Esophagus (tissue), 2 donors: ENCODE data around the gene RASAL2. TPM values are rescaled to one million over a fixed set of nuclear protein-coding genes. Genes with fewer than 3 reads are reported as not detected.

Experiments used
- H3K27ac ChIP-seq, 2 donors: one replicate each; pipeline ENCODE4 v1.5.1; 2013; ENCODE audit warnings: low read depth in 2 of 2, mild to moderate bottlenecking in 2 of 2, inconsistent platforms in 1 of 2, low read length in 1 of 2, moderate library complexity in 1 of 2
- H3K27me3 ChIP-seq, 2 donors: one replicate each; pipeline ENCODE4 v1.6.1; 2013; ENCODE audit warnings: low read length in 2 of 2, control low read depth in 1 of 2, mild to moderate bottlenecking in 1 of 2; ENCODE audit not compliant: insufficient read depth in 2 of 2, control insufficient read depth in 1 of 2
- H3K36me3 ChIP-seq, 2 donors: one replicate each; pipeline ENCODE4 v1.6.1; 2013; ENCODE audit warnings: low read length in 1 of 2; ENCODE audit not compliant: control insufficient read depth in 2 of 2, insufficient read depth in 2 of 2
- H3K4me1 ChIP-seq, 2 donors: one replicate each; pipeline ENCODE4 v1.6.1; 2013; ENCODE audit warnings: low read length in 1 of 2; ENCODE audit not compliant: control insufficient read depth in 2 of 2, insufficient read depth in 2 of 2
- H3K4me3 ChIP-seq, 2 donors: one replicate each; pipeline ENCODE4 v1.5.1; 2013; ENCODE audit warnings: low read length in 2 of 2, mild to moderate bottlenecking in 2 of 2, low read depth in 1 of 2, moderate library complexity in 1 of 2
- H3K9me3 ChIP-seq, 2 donors: one replicate each; pipeline ENCODE4 v1.6.1; 2013; ENCODE audit warnings: mild to moderate bottlenecking in 2 of 2, low read depth in 1 of 2, low read length in 1 of 2, moderate library complexity in 1 of 2; ENCODE audit not compliant: control insufficient read depth in 2 of 2, insufficient read depth in 1 of 2
- WGBS, 2 donors: extraction: QIAGEN DNeasy Blood & Tissue Kit; methylation state at CpG; one replicate each; pipeline ENCODE4 v1.1.7; 2013; 5-methylcytosine and 5-hydroxymethylcytosine counted together
- polyA plus RNA-seq, 2 donors: library from polyadenylated mRNA; stranded (reverse); fragments of 200-250 nt; gene quantifications; one replicate each; pipeline ENCODE4 v1.2.3, GENCODE V29; 2013
- donor health status: healthy with polysubstance abuse.
- donor health status: Bipolar disorder and iron deficiency.

The RASAL2 gene
- polyA plus RNA-seq: 10 to 100 TPM; 13.3 to 14.3 TPM

DNA sequence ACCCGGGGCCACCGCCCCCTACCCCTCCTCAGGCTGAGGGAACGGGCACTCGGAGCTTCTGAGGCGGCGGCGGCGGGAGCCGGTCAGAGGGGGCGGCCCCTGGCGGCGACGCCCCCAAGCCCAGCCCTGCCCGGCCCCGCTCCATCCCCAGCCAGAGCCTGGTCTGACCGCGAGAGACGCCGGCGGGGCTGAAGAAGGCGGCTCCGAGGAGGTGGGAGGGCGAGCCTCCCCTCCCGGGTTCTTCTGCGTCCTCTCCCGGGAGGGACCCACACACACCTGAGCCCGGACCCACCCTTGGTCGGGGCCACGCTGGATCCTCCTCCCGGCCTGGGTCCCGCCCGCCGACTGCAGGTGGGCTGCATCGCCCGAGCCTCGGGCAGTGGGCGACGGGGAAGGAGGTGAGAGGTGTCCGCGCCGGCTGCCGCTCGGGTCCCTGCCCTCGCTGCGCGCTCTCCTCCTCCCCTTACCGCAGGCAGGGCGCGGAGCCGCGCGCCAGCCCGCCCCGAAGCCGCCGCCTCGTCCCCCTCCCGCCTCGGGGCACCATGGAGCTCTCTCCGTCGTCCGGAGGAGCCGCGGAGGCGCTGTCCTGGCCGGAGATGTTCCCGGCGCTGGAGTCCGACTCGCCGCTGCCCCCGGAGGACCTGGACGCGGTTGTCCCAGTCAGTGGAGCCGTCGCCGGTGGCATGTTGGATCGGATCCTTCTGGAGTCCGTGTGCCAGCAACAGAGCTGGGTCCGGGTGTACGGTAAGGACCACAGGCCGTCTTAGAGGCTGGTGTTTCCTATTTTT lies at the start of gene RASAL2:
Gene RASAL2 (plus strand): TSS at position 154 of the 788 bp plus-strand sequence. CDS start 389 bp downstream, at position 543.
- Histone ChIP-seq H3K4me1 (no peaks in the 10 kb centered on the region), H3K27ac (peak within 1 kb of the TSS; percentile 83 to 88), H3K9me3 (no peaks in the 10 kb centered on the region), H3K27me3 (no peaks in the 10 kb centered on the region), H3K4me3 (peak within 1 kb of the TSS; percentile 93 to 95), H3K36me3 (no peaks in the 10 kb centered on the region)
- WGBS, 2 donors: 1% methylated on average over 54 to 82 of the region's 82 CpGs

DNA sequence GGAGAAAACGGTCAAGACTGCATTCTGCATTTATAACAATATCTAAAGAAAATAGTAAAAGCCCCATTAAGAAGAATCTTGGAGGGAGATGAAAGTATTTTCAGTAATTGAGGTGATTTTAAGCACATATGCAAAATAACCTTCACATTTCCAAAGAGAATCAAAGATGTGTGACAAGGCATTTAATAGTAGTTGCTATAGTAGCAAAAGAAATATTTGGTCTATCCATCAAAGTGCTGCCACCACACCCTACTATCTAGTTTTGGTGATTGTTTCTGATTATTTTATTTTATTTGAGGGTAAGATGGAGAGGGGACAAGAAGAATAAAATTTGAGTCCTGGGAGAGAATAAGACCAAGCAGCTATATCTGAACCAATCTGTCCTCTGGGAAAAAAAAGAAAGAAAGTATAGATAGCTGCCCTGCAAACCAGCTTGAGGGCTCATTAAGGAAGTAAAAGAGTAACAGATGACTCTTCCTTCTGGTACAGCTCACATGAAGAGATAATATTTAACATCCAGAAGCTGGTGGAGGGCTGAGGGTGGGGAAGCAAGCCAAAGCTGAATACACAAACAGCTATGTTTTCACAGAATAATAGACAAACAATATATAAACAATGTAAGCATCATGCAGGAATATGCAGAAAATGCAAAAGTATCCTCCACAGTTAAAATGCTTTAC lies 47.2 kb upstream of the RASAL2 start:
- Histone ChIP-seq H3K27ac (no peak overlapping the region), H3K4me3 (no peak overlapping the region), H3K9me3 (peaks cover 0 to 3% of the 10 kb centered on the region in 2 donors), H3K27me3 (no peaks in the 10 kb centered on the region), H3K36me3 (no peaks in the 10 kb centered on the region), H3K4me1 (no peaks in the 10 kb centered on the region)
- WGBS, 2 donors: 40 to 60% methylated on average over 1 of the region's 1 CpG

- no peaks in the 10 kb centered on the region for H3K4me1 ChIP-seq
- no peak overlapping the region for H3K27ac ChIP-seq
- 57 to 72% methylated on average over 2 of the region's 2 CpGs for WGBS, 2 donors
- no peak overlapping the region for H3K4me3 ChIP-seq
- no peaks in the 10 kb centered on the region for H3K36me3 ChIP-seq
- H3K27me3 ChIP-seq: no peaks in the 10 kb centered on the region
- peaks cover 0 to 3% of the 10 kb centered on the region in 2 donors for H3K9me3 ChIP-seq
These were observed 46.4 kb upstream of the RASAL2 start for GRCh38 chr1:178047403-178048093.

GRCh38 chr1:178048426-178048825 lies 45.5 kb upstream of the RASAL2 start:
- Histone ChIP-seq H3K4me1 (no peaks in the 10 kb centered on the region), H3K27me3 (no peaks in the 10 kb centered on the region), H3K27ac (peak overlapping the region in 1 of 2 donors; percentile 24), H3K36me3 (no peaks in the 10 kb centered on the region), H3K9me3 (peaks cover 0 to 3% of the 10 kb centered on the region in 2 donors), H3K4me3 (no peak overlapping the region)
- 55 to 71% methylated on average over 1 of the region's 1 CpG for WGBS, 2 donors

- Histone ChIP-seq H3K9me3 (peaks cover 0 to 3% of the 10 kb centered on the region in 2 donors), H3K36me3 (no peaks in the 10 kb centered on the region), H3K4me3 (no peak overlapping the region), H3K27ac (peak overlapping the region in 1 of 2 donors; percentile 24), H3K4me1 (no peaks in the 10 kb centered on the region), H3K27me3 (no peaks in the 10 kb centered on the region)
These were observed 45.0 kb upstream of the RASAL2 start for GRCh38 chr1:178048883-178049282.

GRCh38 chr1:178050084-178050483 lies 43.8 kb upstream of the RASAL2 start:
- WGBS, 2 donors: 87 to 90% methylated on average over 6 of the region's 6 CpGs
- H3K27me3 ChIP-seq: no peaks in the 10 kb centered on the region
- no peaks in the 10 kb centered on the region for H3K4me1 ChIP-seq

GRCh38 chr1:178051071-178051470 lies 42.8 kb upstream of the RASAL2 start:
- no peak overlapping the region for H3K4me3 ChIP-seq
- no peaks in the 10 kb centered on the region for H3K36me3 ChIP-seq
- H3K27ac ChIP-seq: no peak overlapping the region
- H3K4me1 ChIP-seq: no peaks in the 10 kb centered on the region
- WGBS, 2 donors: 56 to 59% methylated on average over 3 of the region's 3 CpGs
- no peaks in the 10 kb centered on the region for H3K9me3 ChIP-seq
- no peaks in the 10 kb centered on the region for H3K27me3 ChIP-seq

More at GRCh38 chr1:178050084-178050483, 43.8 kb upstream of the RASAL2 start:
- no peak overlapping the region for H3K27ac ChIP-seq
- H3K9me3 ChIP-seq: no peaks in the 10 kb centered on the region
- no peaks in the 10 kb centered on the region for H3K36me3 ChIP-seq
- no peak overlapping the region for H3K4me3 ChIP-seq

DNA sequence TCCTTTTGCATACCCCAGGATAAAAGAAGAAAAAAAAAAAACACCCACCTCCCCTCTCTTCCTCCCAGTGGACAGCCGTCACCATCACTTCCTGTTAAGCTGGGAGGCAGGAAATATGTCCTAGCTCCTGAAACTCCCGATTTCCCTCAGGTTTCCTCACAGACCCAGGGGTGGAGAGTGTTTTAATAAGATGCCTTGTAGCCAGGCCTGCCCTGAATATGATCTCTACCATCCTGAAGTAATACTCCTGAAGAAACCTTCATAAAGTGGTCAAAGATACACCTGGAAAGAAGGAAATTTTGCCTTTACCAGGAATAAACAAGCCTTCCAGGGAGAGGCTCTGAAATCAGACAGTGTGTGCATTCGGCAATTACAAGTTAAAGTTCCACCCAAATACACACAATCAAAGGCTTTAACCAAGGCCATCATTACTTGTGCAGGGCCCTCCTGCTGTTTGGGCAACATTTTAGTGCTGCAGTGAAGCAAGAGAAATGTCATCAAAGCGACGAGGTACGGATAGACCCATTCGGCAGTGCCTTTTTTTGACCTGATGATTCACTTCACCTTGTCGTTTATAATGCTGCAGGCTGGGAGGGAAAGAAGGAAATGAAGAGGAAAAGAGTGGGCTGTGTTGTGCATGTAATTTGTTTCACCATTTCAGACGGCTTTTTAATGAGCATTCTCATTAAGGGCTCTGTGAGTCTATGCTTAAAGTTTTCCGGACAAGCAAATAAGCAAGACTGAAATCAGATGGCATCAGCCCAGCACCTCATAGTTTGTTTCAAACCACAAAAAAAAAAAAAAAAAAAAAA lies 41.0 kb upstream of the RASAL2 start:
- H3K9me3 ChIP-seq: no peaks in the 10 kb centered on the region
- WGBS, 2 donors: 37 to 41% methylated on average over 10 of the region's 10 CpGs
- no peaks in the 10 kb centered on the region for H3K27me3 ChIP-seq
- no peak overlapping the region for H3K27ac ChIP-seq
- no peak overlapping the region for H3K4me3 ChIP-seq
- no peaks in the 10 kb centered on the region for H3K36me3 ChIP-seq
- H3K4me1 ChIP-seq: no peaks in the 10 kb centered on the region

DNA sequence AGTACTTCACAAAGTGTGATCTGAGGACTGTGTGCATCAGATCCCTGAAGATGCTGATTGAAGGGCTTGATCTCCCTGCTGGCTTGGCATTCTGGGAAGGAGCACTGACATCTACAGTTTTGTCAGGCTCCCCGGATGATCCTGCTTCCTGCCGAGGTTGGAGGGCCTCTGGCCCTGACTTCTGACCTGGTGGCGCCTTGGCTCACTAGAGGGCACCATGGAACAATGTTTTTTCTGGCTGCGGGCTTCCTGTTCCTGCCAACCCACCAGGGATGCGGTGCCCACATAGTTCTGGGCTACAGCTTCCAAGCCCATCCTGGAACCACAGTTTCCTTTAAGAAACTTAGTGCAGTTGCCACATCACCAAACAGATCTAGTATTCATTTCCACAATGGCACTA lies 38.8 kb upstream of the RASAL2 start:
- no peak overlapping the region for H3K4me3 ChIP-seq
- WGBS, 2 donors: 37% methylated on average over 5 of the region's 5 CpGs
- H3K9me3 ChIP-seq: no peaks in the 10 kb centered on the region
- peaks cover 0 to 2% of the 10 kb centered on the region in 2 donors for H3K4me1 ChIP-seq
- H3K36me3 ChIP-seq: no peaks in the 10 kb centered on the region
- H3K27me3 ChIP-seq: no peaks in the 10 kb centered on the region
- no peak overlapping the region for H3K27ac ChIP-seq
